Dedifferentiated amniotic fluid mesenchymal stem cell (primary cell): ENCODE results near the gene ARL8B.

Experiments
- DNase-seq: peaks from one replicate; pipeline ENCODE4 v3.0.0-alpha.2; 2016; ENCODE audit errors: extremely low spot score

Gene ARL8B

DNA sequence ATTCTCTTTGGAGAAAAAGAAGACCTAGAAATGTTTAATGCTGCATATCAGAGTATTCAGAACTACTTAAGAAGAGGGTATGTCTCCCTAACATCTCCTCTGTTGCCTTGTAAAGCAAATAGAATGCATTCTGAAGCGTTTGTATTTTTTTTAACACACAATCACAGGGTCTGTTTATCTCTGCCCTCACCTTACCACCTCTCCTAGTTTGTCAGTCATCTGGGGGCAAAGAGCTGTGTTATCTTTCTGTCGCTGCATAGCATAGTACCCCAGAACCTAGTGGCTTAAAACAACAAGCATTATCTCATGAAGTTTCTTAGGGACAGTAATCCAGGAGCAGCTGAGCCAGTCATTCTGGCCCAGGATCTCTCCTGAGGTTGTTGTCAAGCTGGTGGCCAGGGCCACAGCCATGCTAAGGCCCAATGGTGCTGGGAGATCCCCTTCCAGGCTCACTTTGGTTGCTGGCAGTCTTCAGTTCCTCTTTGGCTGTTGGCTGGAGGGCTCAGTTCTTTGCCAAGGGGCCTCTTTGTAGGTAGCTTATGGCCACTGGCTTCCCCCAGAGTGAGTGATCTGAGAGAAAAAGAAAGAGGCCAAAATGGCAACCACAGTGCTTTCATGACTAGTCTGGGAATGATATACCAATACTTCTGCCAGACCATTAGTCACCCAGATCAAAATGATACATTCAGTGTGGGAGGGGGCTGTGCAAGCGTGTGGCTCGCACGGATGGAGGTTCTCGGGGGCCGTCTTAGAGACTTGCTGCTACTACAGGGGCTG lies 83.3 kb downstream of the ARL8B start:
- DNase-seq, result no peak

DNA sequence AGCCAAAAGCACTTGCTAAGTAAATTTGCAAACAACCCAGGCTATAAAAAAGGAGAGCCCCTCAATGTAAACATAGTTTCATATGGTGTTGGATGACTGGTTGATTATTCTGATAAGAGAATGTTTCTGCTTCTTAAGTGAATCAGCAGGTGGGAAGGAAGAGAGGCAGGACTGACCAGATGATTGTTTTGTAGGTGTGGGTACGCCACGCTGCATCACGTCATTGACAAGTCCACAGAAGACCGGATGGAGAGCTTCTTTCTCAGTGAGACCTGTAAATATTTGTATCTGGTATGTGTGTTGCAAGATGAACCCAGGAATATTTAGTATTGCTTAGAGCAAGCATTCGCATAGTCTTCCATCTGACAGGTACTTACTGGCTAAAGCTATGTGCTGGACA lies 88.8 kb downstream of the ARL8B start:
- no peak for DNase-seq

DNA sequence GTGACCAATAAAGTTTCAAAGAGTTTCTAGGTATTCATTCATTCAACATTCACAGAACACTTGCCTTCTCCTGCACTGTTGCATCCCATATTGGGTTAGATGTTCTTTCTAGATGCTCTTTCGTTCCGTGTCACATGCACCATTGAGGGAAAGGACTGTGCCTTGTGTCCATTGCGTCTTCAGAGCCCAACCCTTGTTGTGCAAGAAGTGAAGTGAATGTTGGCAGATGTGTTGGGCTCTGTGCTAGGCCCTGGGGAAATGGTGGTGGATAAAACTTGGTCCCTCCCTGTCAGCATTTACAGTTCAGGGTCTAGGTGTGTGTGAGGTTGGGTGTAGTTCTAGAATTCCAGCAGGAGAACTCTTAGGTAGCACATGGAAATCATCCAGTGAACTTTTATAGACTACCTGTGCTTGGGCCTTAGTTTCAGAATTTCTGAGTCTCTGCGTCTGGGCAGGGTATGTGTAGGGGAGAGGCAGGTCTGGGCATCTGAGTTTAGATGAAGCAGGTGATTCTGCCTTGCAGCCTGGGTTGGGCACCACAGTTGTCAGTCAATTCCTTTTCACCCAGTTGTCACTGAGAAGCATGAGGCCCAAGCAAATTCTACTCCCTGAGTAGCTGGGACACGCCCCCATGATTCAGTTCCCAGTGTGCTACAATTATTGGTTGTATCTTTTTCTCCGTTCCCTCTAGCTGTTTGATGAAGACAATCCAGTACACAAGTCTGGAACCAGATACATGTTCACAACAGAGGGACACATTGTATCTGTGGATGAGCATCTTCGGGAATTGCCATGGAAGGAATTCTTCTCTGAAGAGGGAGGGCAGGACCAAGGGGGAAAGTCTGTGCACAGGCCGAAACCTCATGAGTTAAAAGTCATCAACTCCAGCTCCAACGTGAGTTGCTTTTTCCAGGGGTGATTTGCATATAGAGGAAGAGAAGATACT lies 90.8 kb downstream of the ARL8B start:
- no peak for DNase-seq

DNA sequence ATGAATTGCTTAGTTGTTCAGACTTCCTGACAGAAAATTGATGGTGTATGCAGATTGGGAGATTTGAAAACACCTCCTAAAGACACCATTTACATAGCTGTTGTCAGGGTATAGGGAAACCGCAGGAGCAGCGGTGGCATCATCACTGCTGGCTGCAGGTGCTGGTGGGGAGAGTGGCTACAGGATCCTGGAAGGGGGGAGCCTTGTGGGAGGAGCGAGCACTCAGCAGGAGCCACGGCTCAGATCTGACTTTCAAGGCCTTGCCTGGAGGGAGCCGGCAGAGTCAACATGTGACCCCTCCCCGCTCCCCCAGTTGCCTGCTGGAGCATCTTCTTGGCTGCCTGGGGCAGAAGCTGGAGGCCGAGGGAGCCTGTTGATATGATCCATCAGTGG lies 91.5 kb downstream of the ARL8B start:
- DNase-seq, result no peak

- no peak for DNase-seq
Observed at GRCh38 chr3:5214352-5214751, 92.3 kb downstream of the ARL8B start.

DNA sequence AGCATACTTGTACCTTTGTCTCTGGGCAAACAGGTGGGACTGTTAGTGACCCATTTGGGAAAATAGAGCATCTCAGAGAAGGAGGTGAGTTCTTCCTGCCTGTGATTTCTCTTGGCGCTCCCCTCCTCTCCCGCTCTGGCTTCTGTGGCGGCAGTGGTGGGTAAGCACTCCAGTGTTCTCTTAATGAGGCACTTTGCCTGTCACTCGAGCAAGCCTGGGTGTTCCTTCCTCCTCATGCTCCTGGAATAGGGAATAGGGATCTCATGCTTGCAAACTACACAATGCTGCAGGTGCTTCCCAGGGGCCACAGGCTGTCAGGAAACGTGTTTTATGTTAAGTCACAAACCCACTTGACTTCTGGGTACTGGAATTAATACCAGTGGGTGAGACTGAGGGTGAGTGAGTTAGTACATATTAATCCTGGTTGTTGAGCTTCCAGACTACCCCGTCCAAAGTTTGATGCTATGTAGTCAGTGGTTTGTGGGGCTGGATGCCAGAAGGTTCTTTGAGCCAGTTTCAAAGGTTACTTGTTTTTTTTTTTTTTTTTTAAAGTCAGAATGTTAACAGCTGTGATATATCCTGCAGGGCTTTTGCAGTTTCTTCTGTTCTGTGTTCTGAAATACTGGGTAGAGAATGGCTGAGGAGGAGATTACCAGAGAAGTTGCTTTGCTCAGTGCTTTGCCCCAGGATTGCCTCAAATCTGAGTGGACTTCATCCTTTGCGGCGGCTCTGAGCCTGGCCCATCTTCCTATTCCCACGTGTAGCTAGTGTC lies 95.9 kb downstream of the ARL8B start:
- no peak for DNase-seq

DNA sequence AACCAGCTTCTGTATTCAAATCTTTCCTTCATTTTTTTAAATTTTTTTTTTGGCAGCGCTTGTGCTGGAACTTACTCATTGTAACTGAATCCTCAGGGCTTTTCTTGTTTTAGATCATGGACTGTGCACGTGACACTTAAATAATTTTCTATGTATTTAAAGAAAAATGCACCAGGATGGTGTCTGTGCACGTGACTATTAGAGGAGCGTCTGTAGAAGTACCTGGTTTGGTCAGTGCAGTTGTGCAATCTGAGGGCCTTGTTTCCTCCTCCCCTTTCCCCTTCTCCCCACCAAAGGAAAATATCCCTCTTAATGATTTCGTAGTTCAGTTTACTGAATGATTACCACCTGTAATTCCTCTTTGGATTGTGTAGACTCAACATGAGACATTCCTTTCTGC lies 96.7 kb downstream of the ARL8B start:
- no peak for DNase-seq

GRCh38 chr3:5219216-5219615 lies 97.1 kb downstream of the ARL8B start:
- DNase-seq, result no peak

GRCh38 chr3:5220193-5220592 lies 98.1 kb downstream of the ARL8B start:
- DNase-seq, result no peak

GRCh38 chr3:5220667-5221431 lies 98.8 kb downstream of the ARL8B start:
- no peak for DNase-seq

- no peak for DNase-seq
Observed at GRCh38 chr3:5221701-5222100, 99.6 kb downstream of the ARL8B start.

DNA sequence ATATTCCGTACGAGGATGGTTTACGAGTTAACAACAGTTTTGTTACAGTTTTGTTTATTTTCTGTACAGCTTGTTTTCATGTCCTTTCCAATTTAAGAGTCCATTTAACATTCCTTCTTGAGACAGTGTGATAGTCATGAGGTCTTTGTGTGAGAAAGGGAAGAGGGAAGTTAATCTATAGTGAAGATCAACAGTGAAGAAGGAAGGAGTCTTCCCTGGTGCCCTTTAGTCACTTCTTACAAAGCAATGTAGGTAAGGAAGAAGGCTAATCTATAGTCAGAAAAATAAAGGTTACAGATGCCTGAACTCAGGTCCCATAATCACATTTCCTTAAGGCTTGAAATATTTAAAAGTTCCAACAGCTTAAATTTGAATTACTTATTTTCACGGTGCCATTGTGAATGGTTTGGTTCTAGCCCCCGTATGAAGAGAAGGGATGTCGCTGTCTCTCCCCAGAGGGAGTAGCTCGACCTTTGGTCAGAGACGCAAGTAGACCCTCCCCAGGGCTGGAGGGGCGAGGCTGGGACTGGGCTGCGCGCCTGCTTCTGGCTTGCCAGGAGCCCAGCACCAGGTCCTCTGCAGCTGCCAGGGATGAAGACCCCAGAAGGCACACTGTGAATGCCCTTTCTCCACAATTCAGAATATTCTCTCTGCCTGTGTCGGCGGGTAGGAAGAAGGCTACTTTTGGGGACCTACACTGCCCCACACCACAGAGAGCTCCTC lies 100.4 kb downstream of the ARL8B start:
- no peak for DNase-seq

DNA sequence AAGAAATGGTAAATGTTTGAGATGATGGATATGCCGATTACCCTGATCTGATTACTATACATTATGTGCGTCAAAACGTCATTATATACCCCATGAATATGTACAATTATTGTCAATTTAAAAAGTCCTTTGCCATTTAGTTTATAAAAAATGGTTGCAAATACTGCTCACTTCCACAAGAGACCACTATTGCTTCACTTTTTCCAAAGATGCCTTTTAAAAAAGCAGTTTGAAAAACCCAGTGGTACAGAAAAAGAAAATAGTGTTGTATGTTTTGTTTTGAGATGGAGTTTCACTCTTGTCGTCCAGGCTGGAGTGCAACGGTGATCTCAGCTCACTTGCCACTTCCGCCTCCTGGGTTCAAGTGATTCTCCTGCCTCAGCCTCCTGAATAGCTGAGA lies 104.7 kb downstream of the ARL8B start:
- DNase-seq, result peak; percentile 39

DNA sequence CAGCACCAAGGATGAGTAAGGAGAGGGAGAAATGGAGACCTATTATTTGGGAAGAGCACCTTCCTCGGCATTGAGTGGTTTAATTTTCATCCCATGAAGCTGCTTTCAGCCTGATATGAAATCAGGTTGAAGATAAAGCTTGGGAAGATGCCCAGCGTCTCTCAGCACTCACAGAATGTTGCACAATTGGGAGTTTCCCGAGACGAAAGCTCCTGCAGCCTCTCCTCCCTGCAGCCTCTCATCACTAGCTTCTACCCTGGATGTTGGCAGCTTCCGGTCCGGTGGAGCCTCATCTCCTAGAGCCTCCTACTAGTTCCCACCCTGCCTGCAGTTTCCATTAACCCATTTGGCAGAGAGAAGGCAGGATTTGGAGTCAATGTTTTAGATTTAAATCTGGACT lies 105.7 kb downstream of the ARL8B start:
- DNase-seq, result no peak

GRCh38 chr3:5229414-5229813 lies 107.3 kb downstream of the ARL8B start:
- DNase-seq, result no peak
